ENCODE measurements around the gene SCN1B.
A peak's percentile ranks its signal among the peaks of the same experiment; 100 is the strongest.
"Not testable (repeated sequence)": the region's sequence is repeated elsewhere in the genome, so short reads cannot be mapped to it uniquely, and the experiment has no call there.

The SCN1B gene

GRCh38 chr19:34994643-34995541 lies 35.4 kb upstream of the SCN1B start:
- Histone ChIP-seq H3K9me3 (replicated peaks; ENCODE audit: low read length) (no peaks in the 10 kb centered on the region), H3K4me3 (ENCODE audit: low read length) (no peak overlapping the region), H3K4me1 (ENCODE audit: control insufficient read depth, insufficient read depth, low read length) (peaks cover 15% of the 10 kb centered on the region)

GRCh38 chr19:34995551-34995950 lies 34.7 kb upstream of the SCN1B start:
- no peaks in the 10 kb centered on the region for H3K36me3 ChIP-seq (ENCODE audit: insufficient read depth, low read length)
- peaks cover 5% of the 10 kb centered on the region for H3K27me3 ChIP-seq (ENCODE audit: control insufficient read depth, insufficient read depth, low read length)
- H3K9me3 ChIP-seq (replicated peaks; ENCODE audit: low read length): no peaks in the 10 kb centered on the region
- H3K9ac ChIP-seq (ENCODE audit: low read depth, low read length): no peak overlapping the region
- H3K4me3 ChIP-seq (ENCODE audit: low read length): no peak overlapping the region
- no peak overlapping the region for H3K4me2 ChIP-seq (ENCODE audit: low read length)
- H3K4me1 ChIP-seq (ENCODE audit: control insufficient read depth, insufficient read depth, low read length): peaks cover 15% of the 10 kb centered on the region

More at GRCh38 chr19:34994643-34995541, 35.4 kb upstream of the SCN1B start:
- H3K9ac ChIP-seq (ENCODE audit: low read depth, low read length): peak overlapping the region; percentile 18
- peaks cover 10% of the 10 kb centered on the region for H3K27me3 ChIP-seq (ENCODE audit: control insufficient read depth, insufficient read depth, low read length)
- H3K4me2 ChIP-seq (ENCODE audit: low read length): no peak overlapping the region
- H3K36me3 ChIP-seq (ENCODE audit: insufficient read depth, low read length): no peaks in the 10 kb centered on the region

- peaks cover 15% of the 10 kb centered on the region for H3K4me1 ChIP-seq (ENCODE audit: control insufficient read depth, insufficient read depth, low read length)
- H3K4me2 ChIP-seq (ENCODE audit: low read length): no peak overlapping the region
- H3K36me3 ChIP-seq (ENCODE audit: insufficient read depth, low read length): no peaks in the 10 kb centered on the region
- no peak overlapping the region for H3K4me3 ChIP-seq (ENCODE audit: low read length)
- H3K9me3 ChIP-seq (replicated peaks; ENCODE audit: low read length): no peaks in the 10 kb centered on the region
- H3K9ac ChIP-seq (ENCODE audit: low read depth, low read length): no peak overlapping the region
- H3K27me3 ChIP-seq (ENCODE audit: control insufficient read depth, insufficient read depth, low read length): no peaks in the 10 kb centered on the region
Observed at GRCh38 chr19:34997071-34997617, 33.1 kb upstream of the SCN1B start.

- H3K9me3 ChIP-seq (replicated peaks; ENCODE audit: low read length); H3K4me2 ChIP-seq (ENCODE audit: low read length); H3K36me3 ChIP-seq (ENCODE audit: insufficient read depth, low read length); H3K9ac ChIP-seq (ENCODE audit: low read depth, low read length); H3K4me3 ChIP-seq (ENCODE audit: low read length); H3K27me3 ChIP-seq (ENCODE audit: control insufficient read depth, insufficient read depth, low read length): not testable (repeated sequence)
- H3K4me1 ChIP-seq (ENCODE audit: control insufficient read depth, insufficient read depth, low read length): peaks cover 22% of the 10 kb centered on the region
Observed at GRCh38 chr19:34998224-34998623, 32.0 kb upstream of the SCN1B start.

- peak overlapping the region; percentile 89 for H3K9ac ChIP-seq (ENCODE audit: low read depth, low read length)
- no peaks in the 10 kb centered on the region for H3K27me3 ChIP-seq (ENCODE audit: control insufficient read depth, insufficient read depth, low read length)
- peak overlapping the region; percentile 75 for H3K4me3 ChIP-seq (ENCODE audit: low read length)
- no peaks in the 10 kb centered on the region for H3K9me3 ChIP-seq (replicated peaks; ENCODE audit: low read length)
- peaks cover 22% of the 10 kb centered on the region for H3K4me1 ChIP-seq (ENCODE audit: control insufficient read depth, insufficient read depth, low read length)
- peaks cover 6% of the 10 kb centered on the region for H3K36me3 ChIP-seq (ENCODE audit: insufficient read depth, low read length)
- peak overlapping the region; percentile 98 for H3K4me2 ChIP-seq (ENCODE audit: low read length)
Observed at GRCh38 chr19:34998777-34999497, 31.3 kb upstream of the SCN1B start.

GRCh38 chr19:34999498-35000337 lies 30.6 kb upstream of the SCN1B start, which contains the start of gene GRAMD1A:
TSS of gene GRAMD1A (plus strand) at chr19:35000323. CDS start at chr19:35000479, 156 bp downstream.
- Histone ChIP-seq H3K4me3 (ENCODE audit: low read length) (peak within 1 kb of the TSS; percentile 75), H3K36me3 (ENCODE audit: insufficient read depth, low read length) (peaks cover 6% of the 10 kb centered on the region), H3K4me2 (ENCODE audit: low read length) (peak within 1 kb of the TSS; percentile 98), H3K9ac (ENCODE audit: low read depth, low read length) (peak within 1 kb of the TSS; percentile 89), H3K9me3 (replicated peaks; ENCODE audit: low read length) (no peaks in the 10 kb centered on the region), H3K4me1 (ENCODE audit: control insufficient read depth, insufficient read depth, low read length) (peaks cover 19% of the 10 kb centered on the region), H3K27me3 (ENCODE audit: control insufficient read depth, insufficient read depth, low read length) (no peaks in the 10 kb centered on the region)

- peak overlapping the region; percentile 75 for H3K4me3 ChIP-seq (ENCODE audit: low read length)
- peaks cover 14% of the 10 kb centered on the region for H3K4me1 ChIP-seq (ENCODE audit: control insufficient read depth, insufficient read depth, low read length)
- H3K9me3 ChIP-seq (replicated peaks; ENCODE audit: low read length): no peaks in the 10 kb centered on the region
- peak overlapping the region; percentile 89 for H3K9ac ChIP-seq (ENCODE audit: low read depth, low read length)
- H3K27me3 ChIP-seq (ENCODE audit: control insufficient read depth, insufficient read depth, low read length): no peaks in the 10 kb centered on the region
- H3K4me2 ChIP-seq (ENCODE audit: low read length): peak overlapping the region; percentile 98
- peaks cover 6% of the 10 kb centered on the region for H3K36me3 ChIP-seq (ENCODE audit: insufficient read depth, low read length)
Observed at GRCh38 chr19:35000338-35000646, 30.0 kb upstream of the SCN1B start.

GRCh38 chr19:35000647-35001501 lies 29.4 kb upstream of the SCN1B start:
- H3K4me1 ChIP-seq (ENCODE audit: control insufficient read depth, insufficient read depth, low read length): peaks cover 19% of the 10 kb centered on the region
- no peaks in the 10 kb centered on the region for H3K27me3 ChIP-seq (ENCODE audit: control insufficient read depth, insufficient read depth, low read length)
- peak overlapping the region; percentile 69 for H3K9ac ChIP-seq (ENCODE audit: low read depth, low read length)
- peak overlapping the region; percentile 83 for H3K4me2 ChIP-seq (ENCODE audit: low read length)
- peaks cover 10% of the 10 kb centered on the region for H3K36me3 ChIP-seq (ENCODE audit: insufficient read depth, low read length)
- no peaks in the 10 kb centered on the region for H3K9me3 ChIP-seq (replicated peaks; ENCODE audit: low read length)
- H3K4me3 ChIP-seq (ENCODE audit: low read length): peak overlapping the region; percentile 75

GRCh38 chr19:35002037-35002535 lies 28.2 kb upstream of the SCN1B start:
- peaks cover 26% of the 10 kb centered on the region for H3K4me1 ChIP-seq (ENCODE audit: control insufficient read depth, insufficient read depth, low read length)
- no peak overlapping the region for H3K9ac ChIP-seq (ENCODE audit: low read depth, low read length)
- peaks cover 19% of the 10 kb centered on the region for H3K36me3 ChIP-seq (ENCODE audit: insufficient read depth, low read length)

GRCh38 chr19:35004517-35005255 lies 25.6 kb upstream of the SCN1B start:
- H3K9me3 ChIP-seq (replicated peaks; ENCODE audit: low read length): no peaks in the 10 kb centered on the region

More at GRCh38 chr19:35002037-35002535, 28.2 kb upstream of the SCN1B start:
- Histone ChIP-seq H3K4me2 (ENCODE audit: low read length) (peak overlapping the region; percentile 31), H3K4me3 (ENCODE audit: low read length) (no peak overlapping the region), H3K9me3 (replicated peaks; ENCODE audit: low read length) (no peaks in the 10 kb centered on the region), H3K27me3 (ENCODE audit: control insufficient read depth, insufficient read depth, low read length) (no peaks in the 10 kb centered on the region)

More at GRCh38 chr19:35004517-35005255, 25.6 kb upstream of the SCN1B start:
- Histone ChIP-seq H3K4me2 (ENCODE audit: low read length) (no peak overlapping the region), H3K4me3 (ENCODE audit: low read length) (no peak overlapping the region), H3K4me1 (ENCODE audit: control insufficient read depth, insufficient read depth, low read length) (peaks cover 19% of the 10 kb centered on the region), H3K9ac (ENCODE audit: low read depth, low read length) (no peak overlapping the region), H3K27me3 (ENCODE audit: control insufficient read depth, insufficient read depth, low read length) (no peaks in the 10 kb centered on the region), H3K36me3 (ENCODE audit: insufficient read depth, low read length) (peaks cover 27% of the 10 kb centered on the region)

Measured in skeletal muscle satellite cell (primary cell).